NOMO-1 treated with dmso at 0.1 percent for 144 hours (cell line): ENCODE data around the gene GTF2I.
"Not testable (repeated sequence)": the region's sequence is repeated elsewhere in the genome, so short reads cannot be mapped to it uniquely, and the experiment has no call there.

Experiments used
- DNase-seq: peaks from one replicate; lab custom pipeline; 2025; ENCODE audit not compliant: unreplicated experiment; lab: John Stamatoyannopoulos, UW

The GTF2I gene

DNA sequence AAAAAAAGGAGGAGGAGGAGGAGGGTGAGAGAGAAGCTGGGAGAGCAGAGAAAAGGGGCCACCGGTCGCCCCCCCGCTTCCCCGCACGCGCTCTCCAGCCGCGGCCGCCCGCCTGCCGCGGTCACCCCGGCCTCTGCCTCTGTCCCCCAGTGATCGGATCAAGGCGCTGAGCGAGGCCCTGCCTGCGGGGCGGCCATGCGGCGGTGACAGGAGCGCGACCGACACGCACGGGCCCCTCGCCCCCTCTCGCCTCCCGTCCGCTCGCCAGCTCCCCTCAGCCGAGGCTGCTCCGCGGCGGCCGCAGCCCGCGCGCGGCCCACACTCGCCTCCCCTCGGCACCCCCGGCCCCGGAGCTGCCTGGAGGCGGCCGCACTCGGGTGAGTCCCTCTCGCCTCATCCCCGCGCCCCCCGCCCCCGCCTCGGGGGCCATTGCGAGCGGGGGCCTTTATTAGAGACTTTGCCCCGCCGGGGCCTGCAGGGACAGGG, at the start of gene GTF2I:
Gene GTF2I (plus strand): TSS at position 27 of the 486 bp plus-strand sequence. CDS start 31,411 bp downstream, outside the sequence.
- DNase-seq = no peak

- no peak for DNase-seq
Observed at GRCh38 chr7:74612015-74612829, 45.3 kb upstream of the GTF2I start.

GRCh38 chr7:74615933-74616780, 41.4 kb upstream of the GTF2I start:
- DNase-seq = no peak

DNA sequence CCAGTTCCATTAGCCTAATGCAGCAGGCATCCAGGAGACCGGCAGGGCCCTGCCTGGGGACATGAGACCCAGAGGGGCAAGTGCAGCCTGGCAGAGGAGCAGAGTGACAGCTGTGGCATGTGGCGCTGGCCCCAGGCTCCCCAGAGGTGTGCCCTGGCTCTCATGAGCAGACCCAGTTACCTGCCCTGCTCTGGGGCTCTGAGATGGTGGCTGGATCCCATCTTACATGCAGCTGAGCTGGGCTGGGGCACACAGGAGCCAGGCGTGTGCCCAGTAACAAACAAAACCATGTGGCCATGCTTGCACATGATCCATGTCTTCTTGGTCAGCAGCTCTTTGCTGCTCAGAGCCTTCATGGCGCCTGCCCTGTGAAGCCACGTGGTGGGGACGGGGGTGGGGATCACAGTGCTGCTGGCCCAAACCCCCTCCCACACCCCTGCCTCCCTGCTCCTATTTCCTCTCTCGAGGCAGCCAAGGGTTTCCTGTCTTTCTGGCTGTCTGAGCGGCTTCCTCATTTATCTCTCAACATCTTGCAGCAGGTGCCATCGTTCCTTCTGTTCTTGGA, 40.3 kb upstream of the GTF2I start:
- peak; percentile 92 for DNase-seq

GRCh38 chr7:74619235-74619860, 38.2 kb upstream of the GTF2I start:
- no peak for DNase-seq

GRCh38 chr7:74622228-74622749, 35.2 kb upstream of the GTF2I start:
- DNase-seq = no peak

DNA sequence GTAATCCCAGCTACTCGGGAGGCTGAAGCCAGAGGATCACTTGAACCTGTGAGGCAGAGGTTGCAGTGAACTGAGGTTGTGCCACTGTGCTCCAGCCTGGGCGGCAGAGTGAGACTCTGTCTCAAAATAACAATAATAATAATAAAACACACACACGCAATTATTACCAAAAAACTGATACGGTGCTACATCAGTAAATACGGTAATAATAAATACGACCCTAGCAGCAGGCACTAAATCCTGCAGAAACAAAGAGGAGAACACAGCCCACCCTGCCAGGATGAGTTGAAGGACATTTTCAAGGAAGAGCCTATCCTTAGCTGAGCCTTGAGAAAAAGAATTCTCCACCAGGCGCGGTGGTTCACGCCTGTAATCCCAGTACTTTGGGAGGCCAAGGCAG, 34.4 kb upstream of the GTF2I start:
- DNase-seq = no peak

- no peak for DNase-seq
Observed at GRCh38 chr7:74625446-74625845, 32.1 kb upstream of the GTF2I start.

GRCh38 chr7:74627661-74628411, 29.7 kb upstream of the GTF2I start:
- no peak for DNase-seq

GRCh38 chr7:74632505-74632904, 25.0 kb upstream of the GTF2I start:
- DNase-seq = no peak

DNA sequence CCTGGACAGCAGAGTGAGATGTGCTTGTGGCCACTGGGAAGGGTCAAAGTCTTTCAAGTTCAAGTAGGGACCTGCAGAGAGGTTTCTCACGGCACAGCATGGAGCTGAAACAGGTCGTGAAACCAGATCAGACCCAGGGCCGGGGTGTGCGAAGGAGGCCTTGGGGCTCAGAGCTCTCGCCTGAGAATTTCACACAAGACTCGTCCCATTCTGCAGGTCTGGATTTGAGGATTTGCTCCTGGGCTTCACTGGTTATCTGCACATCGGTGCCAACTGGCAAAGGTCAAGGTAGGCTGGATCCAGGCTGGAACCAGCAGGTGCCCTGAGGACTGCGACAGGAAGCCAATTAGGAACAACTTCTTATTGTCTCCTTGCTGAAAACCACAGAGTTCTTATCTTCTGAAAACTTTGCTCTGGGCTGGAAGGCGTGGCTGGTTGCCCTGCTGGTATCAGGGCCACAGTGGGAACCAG, 24.0 kb upstream of the GTF2I start:
- DNase-seq = no peak

DNA sequence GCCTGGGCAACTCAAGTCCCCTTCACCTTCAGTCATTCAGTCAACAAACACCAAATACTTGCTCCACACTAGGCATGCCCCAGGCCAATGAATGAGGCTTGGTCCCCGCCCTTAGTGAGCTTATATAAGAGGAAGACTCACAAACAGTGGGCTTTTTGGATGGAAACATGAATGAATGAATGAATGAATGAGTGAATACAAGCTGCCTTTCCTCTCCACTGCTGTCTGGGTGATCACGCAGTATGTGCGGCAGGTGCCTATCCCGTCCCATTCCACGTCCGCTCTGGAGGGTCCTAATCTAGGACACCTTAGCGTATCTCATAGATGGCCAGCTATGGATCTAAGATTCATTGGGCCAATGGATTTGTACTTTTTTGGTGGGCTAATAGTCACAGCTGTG, 19.8 kb upstream of the GTF2I start:
- no peak for DNase-seq

- peak; percentile 82 for DNase-seq
Observed at GRCh38 chr7:74650055-74650454, 7.5 kb upstream of the GTF2I start.

- not testable (repeated sequence) for DNase-seq
Observed at GRCh38 chr7:74650493-74651132, 6.9 kb upstream of the GTF2I start.

DNA sequence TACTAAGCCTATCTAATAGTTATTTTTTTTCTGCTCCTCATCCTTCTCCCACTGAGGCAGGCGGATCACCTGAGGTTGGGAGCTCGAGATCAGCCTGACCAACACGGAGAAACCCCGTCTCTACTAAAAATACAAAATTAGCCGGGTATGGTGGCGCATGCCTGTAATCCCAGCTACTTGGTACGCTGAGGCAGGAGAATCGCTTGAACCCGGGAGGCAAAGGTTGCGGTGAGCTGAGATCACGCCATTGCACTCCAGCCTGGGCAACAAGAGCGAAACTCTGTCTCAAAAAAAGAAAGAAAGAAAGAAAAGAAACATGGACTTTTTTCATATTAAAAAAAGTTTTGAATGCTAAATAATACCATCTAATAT, 6.4 kb upstream of the GTF2I start:
- not testable (repeated sequence) for DNase-seq

- DNase-seq = no peak
Observed at GRCh38 chr7:74653686-74654181, 3.8 kb upstream of the GTF2I start.

GRCh38 chr7:74654811-74655210, 2.7 kb upstream of the GTF2I start:
- no peak for DNase-seq

DNA sequence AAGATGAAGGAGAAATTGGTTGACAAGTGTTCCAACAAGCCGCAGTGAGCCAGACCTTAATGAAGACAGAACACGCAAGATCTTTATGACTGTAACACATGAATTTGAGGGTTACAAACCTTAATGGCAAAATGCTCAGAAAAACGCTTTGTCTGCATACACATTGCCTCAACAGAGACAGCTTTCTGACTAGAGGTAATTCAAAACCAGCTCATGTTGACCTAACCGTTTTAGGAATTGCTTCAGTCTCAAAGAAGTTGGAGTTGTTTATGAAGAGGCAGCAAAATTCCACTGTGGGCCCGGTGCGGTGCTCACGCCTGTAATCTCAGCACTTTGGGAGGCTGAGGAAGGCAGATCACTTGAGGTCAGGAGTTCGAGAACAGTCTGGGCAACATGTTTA, 2.2 kb upstream of the GTF2I start:
- no peak for DNase-seq

- DNase-seq = no peak
Observed at GRCh38 chr7:74655768-74656440, 1.6 kb upstream of the GTF2I start.
